ENCODE data around the gene LTA4H.

LTA4H gene

DNA sequence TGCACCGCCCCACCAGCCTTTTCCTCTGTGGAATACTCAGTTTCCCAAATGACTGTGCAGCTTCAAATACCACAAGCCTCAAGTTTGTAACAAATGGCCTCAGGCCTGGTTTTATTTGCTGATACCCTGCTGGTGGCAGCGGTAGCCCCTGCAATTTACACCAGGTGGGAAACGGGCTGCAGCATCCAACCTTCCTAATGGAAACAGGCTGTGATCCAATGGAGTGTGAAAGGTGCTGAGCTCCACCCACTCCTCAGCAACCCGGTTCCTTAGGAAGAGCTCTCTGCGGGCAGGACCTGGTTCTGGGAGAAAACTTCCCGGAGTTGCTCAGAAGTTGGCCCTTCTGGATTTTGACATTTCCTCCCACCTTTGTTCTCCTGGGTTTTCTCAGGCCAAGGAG, 41.7 kb upstream of the LTA4H start:
- no peak for DNase-seq (ENCODE audit: extremely low read depth, insufficient read length)
- H3K36me3 ChIP-seq (ENCODE audit: control insufficient read depth, insufficient read depth, low read length): no peaks in the 10 kb centered on the region

DNA sequence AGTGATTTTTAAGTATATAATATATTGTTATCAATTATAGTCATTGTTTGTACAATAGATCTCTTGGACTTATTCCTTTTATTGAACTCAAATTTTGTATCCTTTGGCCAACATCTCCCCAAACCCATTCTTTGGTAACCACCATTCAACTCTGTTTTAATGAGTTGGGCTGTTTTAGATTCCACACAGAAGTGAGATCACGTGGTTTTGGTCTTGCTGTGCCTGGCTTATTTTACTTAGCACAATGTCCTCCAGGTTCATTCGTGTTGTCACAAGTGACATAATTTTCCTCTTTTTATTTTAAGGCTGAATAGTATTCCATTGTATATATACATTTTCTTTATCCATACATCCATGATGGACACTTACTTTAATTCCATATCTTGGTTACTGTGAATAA, 40.2 kb upstream of the LTA4H start:
- no peak for DNase-seq (ENCODE audit: extremely low read depth, insufficient read length)
- TF ChIP-seq, protein P1, sequence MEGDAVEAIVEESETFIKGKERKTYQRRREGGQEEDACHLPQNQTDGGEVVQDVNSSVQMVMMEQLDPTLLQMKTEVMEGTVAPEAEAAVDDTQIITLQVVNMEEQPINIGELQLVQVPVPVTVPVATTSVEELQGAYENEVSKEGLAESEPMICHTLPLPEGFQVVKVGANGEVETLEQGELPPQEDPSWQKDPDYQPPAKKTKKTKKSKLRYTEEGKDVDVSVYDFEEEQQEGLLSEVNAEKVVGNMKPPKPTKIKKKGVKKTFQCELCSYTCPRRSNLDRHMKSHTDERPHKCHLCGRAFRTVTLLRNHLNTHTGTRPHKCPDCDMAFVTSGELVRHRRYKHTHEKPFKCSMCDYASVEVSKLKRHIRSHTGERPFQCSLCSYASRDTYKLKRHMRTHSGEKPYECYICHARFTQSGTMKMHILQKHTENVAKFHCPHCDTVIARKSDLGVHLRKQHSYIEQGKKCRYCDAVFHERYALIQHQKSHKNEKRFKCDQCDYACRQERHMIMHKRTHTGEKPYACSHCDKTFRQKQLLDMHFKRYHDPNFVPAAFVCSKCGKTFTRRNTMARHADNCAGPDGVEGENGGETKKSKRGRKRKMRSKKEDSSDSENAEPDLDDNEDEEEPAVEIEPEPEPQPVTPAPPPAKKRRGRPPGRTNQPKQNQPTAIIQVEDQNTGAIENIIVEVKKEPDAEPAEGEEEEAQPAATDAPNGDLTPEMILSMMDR (IDR thresholded peaks at IDR 0.05; ENCODE audit: insufficient read depth, low read length, poor library complexity, severe bottlenecking): no peak
- no peaks in the 10 kb centered on the region for H3K27me3 ChIP-seq (replicated peaks; ENCODE audit: control insufficient read depth, insufficient read depth, low read length)
- no peak overlapping the region for H3K4me3 ChIP-seq (replicated peaks; ENCODE audit: low read depth, low read length)
- H3K36me3 ChIP-seq (ENCODE audit: control insufficient read depth, insufficient read depth, low read length): no peaks in the 10 kb centered on the region

More for the DNA sequence above, 41.7 kb upstream of the LTA4H start:
- no peaks in the 10 kb centered on the region for H3K27me3 ChIP-seq (replicated peaks; ENCODE audit: control insufficient read depth, insufficient read depth, low read length)
- TF ChIP-seq, protein P1 (IDR thresholded peaks at IDR 0.05; ENCODE audit: insufficient read depth, low read length, poor library complexity, severe bottlenecking): no peak
- no peak overlapping the region for H3K4me3 ChIP-seq (replicated peaks; ENCODE audit: low read depth, low read length)

DNA sequence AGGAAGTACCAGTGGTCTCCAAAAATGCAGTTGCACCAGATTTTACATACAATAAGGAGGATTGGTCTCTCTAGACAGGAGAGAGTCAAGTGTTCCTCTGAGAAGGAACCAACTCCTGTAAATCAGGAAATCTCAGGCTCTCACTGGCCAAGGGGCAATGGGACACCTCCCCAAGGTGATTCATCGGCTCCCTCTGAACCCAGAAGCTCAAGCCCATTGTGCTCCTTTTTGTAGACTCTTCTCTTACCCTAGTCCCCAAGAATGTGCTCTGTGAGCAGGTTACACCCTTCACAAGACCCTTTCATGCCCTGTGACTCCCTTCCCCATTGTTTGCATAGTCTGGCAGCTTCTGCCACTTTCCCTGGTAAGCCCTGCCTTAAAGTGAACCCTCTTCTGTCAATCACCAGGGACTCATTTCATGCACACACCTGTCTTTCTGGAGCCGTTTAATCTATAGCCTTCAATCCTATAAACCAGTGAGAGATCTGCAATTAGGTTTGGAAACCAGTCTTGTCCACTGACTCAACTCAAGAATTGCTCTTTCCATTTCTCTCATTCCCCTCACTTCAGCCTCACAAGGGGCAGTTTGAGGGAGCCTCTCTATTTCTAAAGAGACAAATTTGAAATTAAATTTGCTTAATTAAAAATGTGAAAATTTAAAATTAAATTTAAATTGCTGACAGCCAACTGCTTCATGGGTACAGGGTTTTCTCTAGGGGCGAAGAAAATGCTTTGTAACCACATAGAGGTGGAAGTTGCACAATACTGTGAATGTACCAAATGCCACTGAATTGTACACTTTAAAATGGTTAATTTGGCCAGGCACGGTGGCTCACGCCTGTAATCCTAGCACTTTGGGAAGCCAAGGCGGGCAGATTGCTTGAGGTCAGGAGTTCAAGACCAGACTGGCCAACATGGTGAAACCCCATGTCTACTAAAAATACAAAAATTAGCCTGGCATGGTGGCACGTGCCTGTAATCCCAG, 38.3 kb upstream of the LTA4H start:
- H3K4me3 ChIP-seq (replicated peaks; ENCODE audit: low read depth, low read length): no peak overlapping the region
- no peaks in the 10 kb centered on the region for H3K27me3 ChIP-seq (replicated peaks; ENCODE audit: control insufficient read depth, insufficient read depth, low read length)
- no peak for DNase-seq (ENCODE audit: extremely low read depth, insufficient read length)
- TF ChIP-seq, protein P1 (IDR thresholded peaks at IDR 0.05; ENCODE audit: insufficient read depth, low read length, poor library complexity, severe bottlenecking): no peak
- H3K36me3 ChIP-seq (ENCODE audit: control insufficient read depth, insufficient read depth, low read length): no peaks in the 10 kb centered on the region

DNA sequence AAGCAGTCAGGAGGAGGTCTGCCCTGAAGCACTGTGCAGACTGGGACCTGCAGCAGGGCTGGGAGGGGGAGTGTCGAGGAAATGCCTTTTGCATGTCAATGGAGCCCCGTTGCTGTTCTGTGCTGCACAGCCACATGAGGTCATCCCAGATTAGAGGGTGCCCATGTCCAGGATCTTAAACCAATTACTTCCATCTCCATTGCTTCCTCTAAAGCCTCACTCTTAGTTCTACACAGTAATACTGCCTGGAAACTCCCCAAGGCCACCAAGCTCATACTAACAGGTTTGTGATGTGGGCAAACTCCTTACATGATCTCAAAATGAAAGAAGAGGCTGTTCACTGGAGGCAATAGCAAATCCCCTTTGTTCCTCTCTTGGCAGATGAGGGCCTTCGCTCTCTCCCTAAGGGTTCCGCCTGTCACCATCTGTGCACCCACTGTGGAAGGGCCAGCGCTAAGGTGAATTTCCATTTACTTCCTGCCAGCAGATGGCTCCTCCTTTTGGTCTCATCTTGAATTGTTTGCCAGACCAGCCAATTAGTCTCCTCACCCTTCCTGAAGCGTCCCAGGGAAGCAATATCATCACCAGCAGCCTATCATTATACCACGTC, 35.4 kb upstream of the LTA4H start:
- Histone ChIP-seq H3K36me3 (ENCODE audit: control insufficient read depth, insufficient read depth, low read length) (no peaks in the 10 kb centered on the region), H3K27me3 (replicated peaks; ENCODE audit: control insufficient read depth, insufficient read depth, low read length) (no peaks in the 10 kb centered on the region), H3K4me3 (replicated peaks; ENCODE audit: low read depth, low read length) (no peak overlapping the region)
- peak; percentile 17 for DNase-seq (ENCODE audit: extremely low read depth, insufficient read length)
- TF ChIP-seq, protein P1 (IDR thresholded peaks at IDR 0.05; ENCODE audit: insufficient read depth, low read length, poor library complexity, severe bottlenecking): peak; percentile 28

DNA sequence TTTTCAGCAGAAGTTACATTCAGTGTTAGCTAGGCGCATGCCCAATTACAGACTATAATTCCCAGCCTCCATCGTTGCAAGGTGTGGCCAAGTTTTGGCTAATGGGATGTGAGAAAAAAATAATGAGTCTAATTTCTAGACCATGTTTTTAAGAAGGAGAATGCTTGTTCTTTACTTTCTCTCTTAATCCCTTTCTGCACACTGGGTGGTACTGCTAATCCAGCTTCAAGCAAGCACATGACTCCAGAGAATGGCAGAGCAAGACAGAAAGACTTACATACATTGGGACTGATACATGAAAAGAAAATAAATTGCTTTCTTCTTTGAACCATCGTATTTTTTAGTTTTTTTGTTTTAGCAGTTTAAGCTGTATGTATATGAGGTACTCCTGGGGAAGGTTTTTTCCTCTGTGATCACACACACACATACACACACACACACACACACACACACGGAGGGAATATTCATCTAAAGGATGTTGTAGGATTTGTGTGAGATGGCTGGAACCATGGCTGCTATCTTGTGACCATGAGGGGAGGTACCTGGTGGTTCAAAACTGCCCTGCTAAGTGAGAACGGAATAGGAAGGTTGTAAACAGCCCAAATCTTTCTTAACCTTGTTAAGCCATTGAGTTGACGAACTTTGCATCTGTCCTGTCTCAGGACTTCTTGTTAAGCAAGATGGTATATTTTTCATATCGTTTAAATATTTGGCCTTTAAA, 34.3 kb upstream of the LTA4H start:
- no peak for DNase-seq (ENCODE audit: extremely low read depth, insufficient read length)
- TF ChIP-seq, protein P1 (IDR thresholded peaks at IDR 0.05; ENCODE audit: insufficient read depth, low read length, poor library complexity, severe bottlenecking): no peak
- no peaks in the 10 kb centered on the region for H3K27me3 ChIP-seq (replicated peaks; ENCODE audit: control insufficient read depth, insufficient read depth, low read length)
- no peak overlapping the region for H3K4me3 ChIP-seq (replicated peaks; ENCODE audit: low read depth, low read length)
- H3K36me3 ChIP-seq (ENCODE audit: control insufficient read depth, insufficient read depth, low read length): no peaks in the 10 kb centered on the region
